ENCODE measurements around the gene SLC66A3.

GRCh38 chr2:11220445-11220844 lies 65.2 kb downstream of the SLC66A3 start:
- TF ChIP-seq ZNF777 (tag by site-specific recombination; IDR thresholded peaks at IDR 0.05; ENCODE audit: borderline replicate concordance) (no peak), EGR2 (tag by site-specific recombination; IDR thresholded peaks at IDR 0.05; ENCODE audit: low read depth) (no peak), ZNF692 (tag by site-specific recombination; IDR thresholded peaks at IDR 0.05) (no peak), KLF10 (tag by site-specific recombination; IDR thresholded peaks at IDR 0.05) (no peak), ZNF24 (tag by site-specific recombination; IDR thresholded peaks at IDR 0.05) (no peak), ZNF23 (tag by site-specific recombination; IDR thresholded peaks at IDR 0.05; ENCODE audit: borderline replicate concordance) (no peak), TSHZ1 (tag by site-specific recombination; IDR thresholded peaks at IDR 0.05; ENCODE audit: borderline replicate concordance) (no peak)
- TF ChIP-seq, protein P1, sequence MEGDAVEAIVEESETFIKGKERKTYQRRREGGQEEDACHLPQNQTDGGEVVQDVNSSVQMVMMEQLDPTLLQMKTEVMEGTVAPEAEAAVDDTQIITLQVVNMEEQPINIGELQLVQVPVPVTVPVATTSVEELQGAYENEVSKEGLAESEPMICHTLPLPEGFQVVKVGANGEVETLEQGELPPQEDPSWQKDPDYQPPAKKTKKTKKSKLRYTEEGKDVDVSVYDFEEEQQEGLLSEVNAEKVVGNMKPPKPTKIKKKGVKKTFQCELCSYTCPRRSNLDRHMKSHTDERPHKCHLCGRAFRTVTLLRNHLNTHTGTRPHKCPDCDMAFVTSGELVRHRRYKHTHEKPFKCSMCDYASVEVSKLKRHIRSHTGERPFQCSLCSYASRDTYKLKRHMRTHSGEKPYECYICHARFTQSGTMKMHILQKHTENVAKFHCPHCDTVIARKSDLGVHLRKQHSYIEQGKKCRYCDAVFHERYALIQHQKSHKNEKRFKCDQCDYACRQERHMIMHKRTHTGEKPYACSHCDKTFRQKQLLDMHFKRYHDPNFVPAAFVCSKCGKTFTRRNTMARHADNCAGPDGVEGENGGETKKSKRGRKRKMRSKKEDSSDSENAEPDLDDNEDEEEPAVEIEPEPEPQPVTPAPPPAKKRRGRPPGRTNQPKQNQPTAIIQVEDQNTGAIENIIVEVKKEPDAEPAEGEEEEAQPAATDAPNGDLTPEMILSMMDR (tag by site-specific recombination; IDR thresholded peaks at IDR 0.05) = no peak
- TF ChIP-seq, protein P2, sequence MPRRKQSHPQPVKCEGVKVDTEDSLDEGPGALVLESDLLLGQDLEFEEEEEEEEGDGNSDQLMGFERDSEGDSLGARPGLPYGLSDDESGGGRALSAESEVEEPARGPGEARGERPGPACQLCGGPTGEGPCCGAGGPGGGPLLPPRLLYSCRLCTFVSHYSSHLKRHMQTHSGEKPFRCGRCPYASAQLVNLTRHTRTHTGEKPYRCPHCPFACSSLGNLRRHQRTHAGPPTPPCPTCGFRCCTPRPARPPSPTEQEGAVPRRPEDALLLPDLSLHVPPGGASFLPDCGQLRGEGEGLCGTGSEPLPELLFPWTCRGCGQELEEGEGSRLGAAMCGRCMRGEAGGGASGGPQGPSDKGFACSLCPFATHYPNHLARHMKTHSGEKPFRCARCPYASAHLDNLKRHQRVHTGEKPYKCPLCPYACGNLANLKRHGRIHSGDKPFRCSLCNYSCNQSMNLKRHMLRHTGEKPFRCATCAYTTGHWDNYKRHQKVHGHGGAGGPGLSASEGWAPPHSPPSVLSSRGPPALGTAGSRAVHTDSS (tag by site-specific recombination; IDR thresholded peaks at IDR 0.05) = no peak
- TF ChIP-seq, protein P3, sequence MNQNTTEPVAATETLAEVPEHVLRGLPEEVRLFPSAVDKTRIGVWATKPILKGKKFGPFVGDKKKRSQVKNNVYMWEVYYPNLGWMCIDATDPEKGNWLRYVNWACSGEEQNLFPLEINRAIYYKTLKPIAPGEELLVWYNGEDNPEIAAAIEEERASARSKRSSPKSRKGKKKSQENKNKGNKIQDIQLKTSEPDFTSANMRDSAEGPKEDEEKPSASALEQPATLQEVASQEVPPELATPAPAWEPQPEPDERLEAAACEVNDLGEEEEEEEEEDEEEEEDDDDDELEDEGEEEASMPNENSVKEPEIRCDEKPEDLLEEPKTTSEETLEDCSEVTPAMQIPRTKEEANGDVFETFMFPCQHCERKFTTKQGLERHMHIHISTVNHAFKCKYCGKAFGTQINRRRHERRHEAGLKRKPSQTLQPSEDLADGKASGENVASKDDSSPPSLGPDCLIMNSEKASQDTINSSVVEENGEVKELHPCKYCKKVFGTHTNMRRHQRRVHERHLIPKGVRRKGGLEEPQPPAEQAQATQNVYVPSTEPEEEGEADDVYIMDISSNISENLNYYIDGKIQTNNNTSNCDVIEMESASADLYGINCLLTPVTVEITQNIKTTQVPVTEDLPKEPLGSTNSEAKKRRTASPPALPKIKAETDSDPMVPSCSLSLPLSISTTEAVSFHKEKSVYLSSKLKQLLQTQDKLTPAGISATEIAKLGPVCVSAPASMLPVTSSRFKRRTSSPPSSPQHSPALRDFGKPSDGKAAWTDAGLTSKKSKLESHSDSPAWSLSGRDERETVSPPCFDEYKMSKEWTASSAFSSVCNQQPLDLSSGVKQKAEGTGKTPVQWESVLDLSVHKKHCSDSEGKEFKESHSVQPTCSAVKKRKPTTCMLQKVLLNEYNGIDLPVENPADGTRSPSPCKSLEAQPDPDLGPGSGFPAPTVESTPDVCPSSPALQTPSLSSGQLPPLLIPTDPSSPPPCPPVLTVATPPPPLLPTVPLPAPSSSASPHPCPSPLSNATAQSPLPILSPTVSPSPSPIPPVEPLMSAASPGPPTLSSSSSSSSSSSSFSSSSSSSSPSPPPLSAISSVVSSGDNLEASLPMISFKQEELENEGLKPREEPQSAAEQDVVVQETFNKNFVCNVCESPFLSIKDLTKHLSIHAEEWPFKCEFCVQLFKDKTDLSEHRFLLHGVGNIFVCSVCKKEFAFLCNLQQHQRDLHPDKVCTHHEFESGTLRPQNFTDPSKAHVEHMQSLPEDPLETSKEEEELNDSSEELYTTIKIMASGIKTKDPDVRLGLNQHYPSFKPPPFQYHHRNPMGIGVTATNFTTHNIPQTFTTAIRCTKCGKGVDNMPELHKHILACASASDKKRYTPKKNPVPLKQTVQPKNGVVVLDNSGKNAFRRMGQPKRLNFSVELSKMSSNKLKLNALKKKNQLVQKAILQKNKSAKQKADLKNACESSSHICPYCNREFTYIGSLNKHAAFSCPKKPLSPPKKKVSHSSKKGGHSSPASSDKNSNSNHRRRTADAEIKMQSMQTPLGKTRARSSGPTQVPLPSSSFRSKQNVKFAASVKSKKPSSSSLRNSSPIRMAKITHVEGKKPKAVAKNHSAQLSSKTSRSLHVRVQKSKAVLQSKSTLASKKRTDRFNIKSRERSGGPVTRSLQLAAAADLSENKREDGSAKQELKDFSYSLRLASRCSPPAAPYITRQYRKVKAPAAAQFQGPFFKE (tag by site-specific recombination; IDR thresholded peaks at IDR 0.05; ENCODE audit: borderline replicate concordance) = no peak
